Measurements from ENCODE around the gene MBOAT7.
A peak's percentile ranks its signal among the peaks of the same experiment; 100 is the strongest.

MBOAT7 gene

GRCh38 chr19:54138489-54139256 lies 50.7 kb downstream of the MBOAT7 start:
- DNase-seq (ENCODE audit: low read depth): no peak

GRCh38 chr19:54137699-54138488 lies 51.5 kb downstream of the MBOAT7 start, which contains the start of gene CNOT3:
Gene CNOT3 (plus strand): TSS chr19:54137762. CDS start chr19:54142979, 5,217 bp downstream.
- no peak for DNase-seq (ENCODE audit: low read depth)

DNA sequence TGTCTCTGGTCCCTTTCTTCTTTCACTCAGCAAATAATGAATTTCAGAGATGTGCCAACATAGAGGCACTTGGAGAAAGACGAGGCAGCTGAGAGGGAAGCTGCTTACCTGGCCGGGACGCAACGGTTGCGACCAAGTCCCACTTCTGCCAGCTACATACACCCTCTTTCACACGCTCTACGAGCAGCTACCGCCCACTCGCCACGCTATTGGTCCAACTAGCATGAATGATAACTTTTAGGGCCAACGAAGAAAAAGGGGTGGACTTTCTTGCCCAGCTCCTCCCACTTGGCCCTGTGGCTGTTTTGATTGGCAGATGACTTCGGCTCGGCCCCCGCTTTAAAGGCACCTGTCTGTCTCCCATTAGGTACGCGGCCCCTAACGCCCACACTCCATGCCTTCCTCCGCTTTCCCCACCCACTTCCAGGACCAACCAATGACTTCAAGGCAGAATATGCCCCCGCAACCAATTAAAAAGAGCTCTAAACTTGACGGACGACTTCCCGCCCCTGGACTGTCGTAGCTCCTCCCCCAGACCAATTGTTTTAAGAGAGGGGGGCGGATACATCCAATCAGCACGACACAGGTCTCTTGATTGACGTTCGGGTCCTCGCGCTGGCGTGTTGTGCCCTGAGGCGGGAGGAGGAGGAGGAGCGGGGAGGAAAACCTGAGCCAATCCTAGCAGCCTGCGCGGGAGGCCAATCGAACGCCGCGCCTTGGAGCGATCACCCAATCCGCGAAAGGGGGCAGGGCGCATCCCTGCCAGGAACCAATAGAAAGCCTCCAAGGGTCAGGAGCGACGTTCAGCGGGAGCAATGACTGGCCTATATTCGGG lies 52.3 kb downstream of the MBOAT7 start:
- DNase-seq (ENCODE audit: low read depth): peak; percentile 100

- no peak for DNase-seq (ENCODE audit: low read depth)
These were observed 53.1 kb downstream of the MBOAT7 start for GRCh38 chr19:54136086-54136863.

DNA sequence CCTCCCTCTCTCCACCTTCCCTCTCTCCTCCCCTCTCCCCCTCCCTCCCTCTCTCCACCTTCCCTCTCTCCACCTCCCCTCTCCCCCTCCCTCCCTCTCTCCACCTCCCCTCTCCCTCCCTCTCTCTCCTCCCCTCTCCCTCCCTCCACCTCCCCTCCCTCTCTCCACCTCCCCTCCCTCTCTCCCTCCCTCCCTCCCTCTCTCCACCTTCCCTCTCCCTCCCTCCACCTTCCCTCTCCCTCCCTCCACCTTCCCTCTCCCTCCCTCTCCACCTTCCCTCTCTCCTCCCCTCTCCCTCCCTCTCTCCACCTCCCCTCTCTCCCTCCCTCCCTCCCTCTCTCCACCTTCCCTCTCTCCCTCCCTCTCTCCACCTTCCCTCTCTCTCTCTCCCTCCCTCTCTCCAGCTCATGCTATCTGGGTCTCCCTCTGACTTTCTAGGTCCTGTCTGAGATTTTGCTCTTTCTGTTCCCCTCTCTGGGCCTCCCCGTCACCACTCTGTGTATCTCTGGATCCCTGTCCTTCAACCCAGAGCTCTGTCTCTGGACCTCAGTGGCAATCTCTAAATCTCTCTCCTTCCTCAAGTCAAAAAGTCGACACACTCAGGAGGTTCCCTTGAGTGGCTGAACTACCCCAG lies 55.3 kb downstream of the MBOAT7 start:
- DNase-seq (ENCODE audit: low read depth): no peak

DNA sequence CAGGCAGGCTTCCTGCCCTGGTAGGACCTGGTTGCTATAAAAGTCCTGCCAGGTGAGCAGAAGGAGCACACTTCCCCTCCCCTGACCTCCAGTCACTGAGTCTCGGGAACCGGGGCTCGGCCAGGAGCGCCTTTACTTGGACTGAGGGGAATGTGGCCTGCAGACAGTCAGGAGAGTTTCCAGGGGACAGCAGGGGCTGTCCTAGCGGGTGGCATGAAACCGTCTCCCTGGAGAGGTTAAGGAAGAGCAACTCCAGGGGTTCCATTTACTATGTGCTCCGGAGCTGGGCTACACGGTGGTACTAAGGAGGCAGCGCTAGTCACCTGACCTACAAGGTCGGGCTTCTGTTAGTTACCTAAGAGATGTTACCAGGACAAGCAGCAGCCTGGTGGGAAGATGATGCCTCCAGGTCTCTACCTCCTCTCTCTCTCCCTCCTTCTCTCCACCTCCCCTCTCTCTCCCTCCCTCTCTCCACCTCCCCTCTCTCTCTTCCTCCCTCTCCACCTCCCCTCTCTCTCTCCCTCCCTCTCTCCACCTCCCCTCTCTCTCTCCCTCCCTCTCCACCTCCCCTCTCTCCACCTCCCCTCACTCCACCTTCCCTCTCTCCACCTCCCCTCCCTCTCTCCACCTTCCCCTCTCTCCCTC lies 55.9 kb downstream of the MBOAT7 start:
- DNase-seq (ENCODE audit: low read depth): no peak

GRCh38 chr19:54129617-54129996 lies 59.8 kb downstream of the MBOAT7 start:
- DNase-seq (ENCODE audit: low read depth): no peak

DNA sequence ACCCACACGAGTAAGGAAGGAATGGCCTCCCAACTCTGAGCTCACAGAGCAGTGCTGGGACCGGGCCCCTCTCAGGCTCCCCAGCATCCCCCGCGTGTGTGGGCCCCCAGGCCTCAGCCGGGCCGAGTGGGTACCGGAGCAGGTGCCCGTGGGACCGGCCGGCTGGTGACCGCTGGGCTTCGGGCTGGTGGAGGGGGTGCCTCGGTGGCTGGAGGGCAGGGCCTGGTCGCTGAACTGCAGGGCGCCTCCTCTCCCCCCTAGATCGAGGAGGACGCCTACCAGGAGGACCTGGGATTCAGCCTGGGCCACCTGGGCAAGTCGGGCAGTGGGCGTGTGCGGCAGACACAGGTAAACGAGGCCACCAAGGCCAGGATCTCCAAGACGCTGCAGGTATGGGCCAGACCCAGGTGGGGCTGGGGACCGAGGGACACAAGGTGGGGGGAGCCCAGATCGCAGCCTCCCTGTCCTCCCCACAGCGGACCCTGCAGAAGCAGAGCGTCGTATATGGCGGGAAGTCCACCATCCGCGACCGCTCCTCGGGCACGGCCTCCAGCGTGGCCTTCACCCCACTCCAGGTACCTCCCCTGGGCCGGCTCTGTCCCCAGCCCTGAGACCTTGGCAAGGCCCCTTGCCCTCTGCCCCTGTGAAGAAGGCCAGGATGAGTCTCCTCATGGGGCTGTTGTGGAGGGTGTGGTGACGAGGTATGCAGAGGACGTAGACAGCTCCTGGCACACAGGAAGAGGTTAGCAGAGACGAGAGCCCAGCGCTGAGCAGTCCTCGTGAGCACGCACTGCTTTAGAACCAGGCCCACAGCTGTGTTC lies 60.4 kb downstream of the MBOAT7 start:
- no peak for DNase-seq (ENCODE audit: low read depth)

DNA sequence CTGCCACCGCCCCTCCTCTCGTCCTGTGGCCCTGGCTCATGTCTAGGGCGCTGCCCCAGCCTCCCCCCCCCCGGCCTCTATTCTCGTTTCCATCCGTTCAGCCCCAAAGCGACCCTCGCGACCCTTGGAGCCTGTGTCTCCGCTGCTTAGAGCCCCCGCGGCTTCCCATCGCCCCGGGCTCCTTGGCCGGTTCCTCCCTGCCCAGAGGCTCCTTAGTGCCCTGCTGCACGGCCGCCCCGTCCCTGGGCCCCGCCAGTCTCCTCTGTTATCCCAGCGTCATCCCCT lies 61.0 kb downstream of the MBOAT7 start:
- DNase-seq (ENCODE audit: low read depth): no peak

DNA sequence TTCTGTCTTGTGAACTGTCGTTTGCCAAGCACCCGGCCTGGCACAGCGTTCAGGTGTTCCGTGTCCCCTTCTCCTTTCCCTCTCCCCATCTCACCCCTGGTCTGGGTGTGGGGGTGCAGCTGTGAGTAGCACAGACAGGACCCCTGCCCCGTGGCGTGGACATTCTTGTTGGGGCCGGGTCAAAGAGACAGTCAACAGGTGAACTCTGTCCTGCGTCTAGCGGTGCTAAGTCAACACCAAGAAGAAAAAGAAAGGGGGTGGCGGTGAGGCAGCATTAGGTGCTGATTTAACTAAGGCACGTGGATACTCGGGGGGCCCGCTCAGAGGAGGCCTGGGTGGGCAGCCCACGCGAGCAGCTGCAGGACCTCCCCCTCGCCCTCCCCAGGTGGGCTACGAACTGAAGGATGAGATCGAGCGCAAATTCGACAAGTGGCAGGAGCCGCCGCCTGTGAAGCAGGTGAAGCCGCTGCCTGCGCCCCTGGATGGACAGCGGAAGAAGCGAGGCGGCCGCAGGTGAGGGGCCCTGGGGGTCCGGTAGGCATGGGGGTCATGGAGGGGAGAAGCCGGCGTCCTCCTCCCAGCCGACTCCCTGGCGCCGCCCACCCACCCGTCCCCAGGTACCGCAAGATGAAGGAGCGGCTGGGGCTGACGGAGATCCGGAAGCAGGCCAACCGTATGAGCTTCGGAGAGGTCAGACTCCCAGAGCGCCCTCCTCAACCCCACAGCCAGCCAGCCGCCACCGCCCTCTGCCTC lies 61.5 kb downstream of the MBOAT7 start:
- DNase-seq (ENCODE audit: low read depth): no peak

GRCh38 chr19:54125713-54126112 lies 63.7 kb downstream of the MBOAT7 start:
- DNase-seq (ENCODE audit: low read depth): no peak

DNA sequence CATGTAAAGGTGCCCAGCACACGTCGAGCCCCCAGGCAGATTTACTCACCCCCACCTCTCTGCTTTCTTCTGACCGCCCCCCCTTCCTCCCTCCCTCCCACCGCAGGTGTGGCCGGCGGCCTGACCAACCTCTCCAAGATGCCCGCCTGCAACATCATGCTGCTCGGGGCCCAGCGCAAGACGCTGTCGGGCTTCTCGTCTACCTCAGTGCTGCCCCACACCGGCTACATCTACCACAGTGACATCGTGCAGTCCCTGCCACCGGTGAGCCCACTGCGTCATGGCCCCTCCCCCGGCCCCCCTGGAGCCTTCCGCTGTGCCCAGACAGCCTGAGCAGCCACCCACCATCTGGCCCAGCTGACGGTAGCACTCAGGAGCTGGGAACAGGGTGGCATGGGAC lies 65.0 kb downstream of the MBOAT7 start:
- no peak for DNase-seq (ENCODE audit: low read depth)

- DNase-seq (ENCODE audit: low read depth): no peak
These were observed 65.7 kb downstream of the MBOAT7 start for GRCh38 chr19:54123682-54124081.
